Measurements from ENCODE around the gene C17orf67.

DNA sequence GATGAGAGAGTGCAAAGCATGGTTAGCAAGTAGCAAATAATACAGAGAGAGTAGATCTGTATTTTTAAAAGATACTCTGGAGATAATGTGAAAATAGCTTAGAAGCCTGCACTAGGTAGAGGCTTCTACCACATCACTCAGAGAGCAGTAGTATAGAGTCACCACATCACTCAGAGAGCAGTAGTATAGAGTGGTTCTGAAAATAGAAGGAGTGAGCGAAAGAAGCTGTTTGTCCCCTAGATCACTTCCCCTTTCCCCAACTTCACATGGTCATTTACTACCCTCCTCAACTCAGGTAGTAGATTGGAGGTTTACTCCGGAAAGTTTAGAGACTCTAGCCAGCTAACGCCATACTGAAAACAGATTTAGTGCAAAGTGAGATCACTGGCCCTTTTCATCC lies 17.3 kb upstream of the C17orf67 start:
- TF ChIP-seq GATA2 (IDR thresholded peaks at IDR 0.05; ENCODE audit: low read depth, low read length) (no peak), GATA3 (IDR thresholded peaks at IDR 0.05; ENCODE audit: low read depth, low read length) (no peak)
